Measurements from ENCODE around the gene SMARCA5.
"Not testable (repeated sequence)": the region's sequence is repeated elsewhere in the genome, so short reads cannot be mapped to it uniquely, and the experiment has no call there.

The SMARCA5 gene, protein sequence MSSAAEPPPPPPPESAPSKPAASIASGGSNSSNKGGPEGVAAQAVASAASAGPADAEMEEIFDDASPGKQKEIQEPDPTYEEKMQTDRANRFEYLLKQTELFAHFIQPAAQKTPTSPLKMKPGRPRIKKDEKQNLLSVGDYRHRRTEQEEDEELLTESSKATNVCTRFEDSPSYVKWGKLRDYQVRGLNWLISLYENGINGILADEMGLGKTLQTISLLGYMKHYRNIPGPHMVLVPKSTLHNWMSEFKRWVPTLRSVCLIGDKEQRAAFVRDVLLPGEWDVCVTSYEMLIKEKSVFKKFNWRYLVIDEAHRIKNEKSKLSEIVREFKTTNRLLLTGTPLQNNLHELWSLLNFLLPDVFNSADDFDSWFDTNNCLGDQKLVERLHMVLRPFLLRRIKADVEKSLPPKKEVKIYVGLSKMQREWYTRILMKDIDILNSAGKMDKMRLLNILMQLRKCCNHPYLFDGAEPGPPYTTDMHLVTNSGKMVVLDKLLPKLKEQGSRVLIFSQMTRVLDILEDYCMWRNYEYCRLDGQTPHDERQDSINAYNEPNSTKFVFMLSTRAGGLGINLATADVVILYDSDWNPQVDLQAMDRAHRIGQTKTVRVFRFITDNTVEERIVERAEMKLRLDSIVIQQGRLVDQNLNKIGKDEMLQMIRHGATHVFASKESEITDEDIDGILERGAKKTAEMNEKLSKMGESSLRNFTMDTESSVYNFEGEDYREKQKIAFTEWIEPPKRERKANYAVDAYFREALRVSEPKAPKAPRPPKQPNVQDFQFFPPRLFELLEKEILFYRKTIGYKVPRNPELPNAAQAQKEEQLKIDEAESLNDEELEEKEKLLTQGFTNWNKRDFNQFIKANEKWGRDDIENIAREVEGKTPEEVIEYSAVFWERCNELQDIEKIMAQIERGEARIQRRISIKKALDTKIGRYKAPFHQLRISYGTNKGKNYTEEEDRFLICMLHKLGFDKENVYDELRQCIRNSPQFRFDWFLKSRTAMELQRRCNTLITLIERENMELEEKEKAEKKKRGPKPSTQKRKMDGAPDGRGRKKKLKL

DNA sequence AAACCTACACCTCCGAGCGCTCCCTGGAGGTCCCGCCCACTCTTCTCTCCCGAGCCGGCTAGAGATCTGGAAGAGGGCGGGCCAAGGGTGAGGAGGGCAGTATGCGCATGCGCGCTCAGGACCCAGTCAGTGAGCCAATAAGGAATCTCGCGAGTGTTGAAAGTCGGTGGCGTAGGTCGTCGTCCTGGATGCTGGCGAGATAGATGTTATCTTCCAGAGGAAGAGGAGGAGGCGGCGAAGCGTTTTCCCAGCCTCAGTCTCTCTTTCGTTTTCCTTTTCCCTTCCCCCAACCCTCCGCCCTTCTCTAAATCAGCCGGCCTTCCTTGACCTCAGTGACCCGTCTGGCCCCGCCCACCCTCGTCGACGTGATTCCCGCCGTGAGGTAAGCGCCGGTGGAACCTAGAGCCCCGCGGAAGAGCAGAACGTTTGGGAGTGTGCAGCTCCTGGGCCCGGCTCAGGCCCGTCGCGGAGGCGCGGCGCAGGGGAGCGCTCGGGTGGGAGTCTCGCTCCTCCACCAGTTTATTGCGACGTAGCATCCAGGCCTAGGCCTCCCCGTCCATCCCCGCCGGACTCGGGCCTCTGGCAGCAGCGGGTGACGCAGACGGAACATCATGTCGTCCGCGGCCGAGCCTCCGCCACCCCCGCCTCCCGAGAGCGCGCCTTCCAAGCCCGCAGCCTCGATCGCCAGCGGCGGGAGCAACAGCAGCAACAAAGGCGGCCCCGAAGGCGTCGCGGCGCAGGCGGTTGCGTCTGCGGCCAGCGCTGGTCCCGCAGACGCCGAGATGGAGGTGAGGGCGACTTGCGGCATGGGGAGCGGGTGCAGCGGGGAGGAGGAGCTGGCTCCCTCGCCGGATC lies at the start of gene SMARCA5:
SMARCA5 (plus strand) TSS at position 389 of the 855 bp plus-strand sequence; CDS start at position 612, 223 bp downstream.
- peak; percentile 93 for DNase-seq

DNA sequence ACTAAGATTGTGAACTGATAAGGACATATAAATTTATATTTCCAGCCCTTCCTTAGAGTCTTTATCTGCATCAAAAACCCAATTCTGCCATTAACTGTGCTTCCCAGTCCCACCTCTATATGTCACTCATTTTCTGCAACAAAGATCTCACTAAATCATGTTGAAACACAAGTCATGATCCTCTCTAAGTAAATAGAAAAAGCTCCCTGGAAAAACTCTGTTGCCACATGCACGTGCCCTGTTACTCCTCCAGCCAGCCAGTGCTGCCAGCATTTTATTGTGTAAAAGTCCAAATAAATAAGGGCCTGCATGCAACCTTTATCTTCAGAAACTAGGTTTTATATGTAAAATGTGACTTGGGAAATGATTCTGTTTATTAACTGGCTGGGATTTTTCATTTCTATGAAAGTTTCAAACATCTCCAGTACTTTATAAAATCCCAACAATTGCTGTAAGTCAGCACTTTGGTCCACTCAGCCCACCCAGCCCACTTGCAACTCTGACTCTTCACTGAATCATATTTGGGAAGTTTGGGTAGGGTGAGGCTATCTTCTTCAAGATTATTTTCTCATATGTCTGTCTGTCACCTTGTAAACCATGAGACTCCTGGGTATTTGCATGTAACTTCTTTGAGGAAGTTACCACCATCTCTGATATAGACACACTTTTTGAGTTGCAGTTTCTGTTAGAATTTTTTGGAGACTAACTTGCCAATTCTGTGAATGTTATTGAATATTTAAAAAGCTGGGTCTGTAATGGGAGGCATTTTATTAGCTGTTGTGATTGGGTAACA lies 40.0 kb upstream of the SMARCA5 start:
- no peak for DNase-seq

DNA sequence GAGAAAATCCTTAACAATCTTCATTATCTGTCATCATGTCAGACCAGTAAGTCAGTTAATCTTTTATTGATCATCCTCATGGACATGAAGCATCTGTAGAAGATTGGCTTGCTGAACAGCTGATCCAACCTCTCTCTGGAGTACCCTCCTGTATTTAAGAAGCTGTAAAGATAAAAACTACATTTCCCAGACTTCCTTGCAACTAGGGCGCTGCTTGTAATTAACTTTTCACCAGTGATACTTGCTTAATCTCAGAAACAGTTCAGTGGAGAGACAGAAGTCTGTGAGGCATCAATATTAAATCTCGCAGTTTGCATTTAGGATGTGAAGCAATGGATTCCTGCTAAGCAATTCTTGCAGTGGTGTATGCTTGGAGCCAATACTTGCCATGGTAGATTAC lies 36.0 kb upstream of the SMARCA5 start:
- no peak for DNase-seq

DNA sequence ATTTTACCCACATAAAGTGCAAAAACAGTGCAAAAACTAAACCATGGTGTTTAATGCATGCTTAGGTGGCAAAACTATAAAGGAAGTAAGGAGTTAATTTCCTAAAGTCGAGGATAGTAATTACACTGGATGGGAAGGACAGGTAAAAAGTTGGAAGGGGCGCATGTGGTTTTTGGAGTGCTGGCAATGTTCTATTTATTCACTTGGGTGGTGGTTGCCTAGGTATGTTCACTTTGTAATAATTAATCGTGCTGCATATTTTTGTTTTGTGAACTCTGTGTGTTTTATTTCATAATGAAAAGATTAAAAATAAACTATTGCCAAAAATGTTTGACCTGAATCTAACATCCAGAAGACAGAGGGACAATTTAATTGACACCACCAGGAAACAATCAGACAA lies 32.1 kb upstream of the SMARCA5 start:
- no peak for DNase-seq

DNA sequence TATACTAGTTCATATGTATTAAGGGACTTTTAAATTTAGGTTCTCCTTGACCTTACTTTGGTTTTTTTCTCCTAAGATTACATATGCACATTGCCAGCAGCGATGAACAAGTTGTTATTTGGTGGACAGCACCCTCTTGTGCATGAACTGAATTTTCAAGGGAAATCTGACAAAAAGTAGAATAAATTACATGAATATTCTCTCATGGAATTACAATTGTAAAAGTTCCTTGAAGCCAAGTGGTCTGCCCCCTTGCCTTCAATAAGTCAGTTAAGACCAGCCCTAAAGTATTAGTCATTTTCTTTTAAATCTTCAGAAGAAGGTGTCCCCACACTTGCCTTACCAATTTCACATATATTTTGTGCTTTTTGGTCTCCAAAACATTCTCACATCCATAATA lies 30.7 kb upstream of the SMARCA5 start:
- DNase-seq: no peak

DNA sequence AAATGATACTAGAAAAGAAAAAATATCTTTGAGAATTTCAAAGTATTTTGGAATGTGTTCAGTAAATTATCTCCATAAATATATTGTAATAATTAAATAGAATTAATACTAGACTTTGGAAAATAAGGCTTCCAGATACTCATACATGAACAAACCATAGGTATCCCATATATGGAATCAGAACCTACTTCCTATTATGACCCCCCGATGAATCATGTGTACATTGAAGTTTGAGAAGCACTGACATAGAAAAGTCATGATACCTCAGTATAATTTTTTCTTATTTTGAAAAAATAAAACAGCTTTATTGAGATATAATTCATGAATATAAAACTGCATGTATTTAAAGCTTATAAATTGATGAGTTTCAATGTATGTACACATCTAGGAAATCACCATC lies 27.2 kb upstream of the SMARCA5 start:
- no peak for DNase-seq

DNA sequence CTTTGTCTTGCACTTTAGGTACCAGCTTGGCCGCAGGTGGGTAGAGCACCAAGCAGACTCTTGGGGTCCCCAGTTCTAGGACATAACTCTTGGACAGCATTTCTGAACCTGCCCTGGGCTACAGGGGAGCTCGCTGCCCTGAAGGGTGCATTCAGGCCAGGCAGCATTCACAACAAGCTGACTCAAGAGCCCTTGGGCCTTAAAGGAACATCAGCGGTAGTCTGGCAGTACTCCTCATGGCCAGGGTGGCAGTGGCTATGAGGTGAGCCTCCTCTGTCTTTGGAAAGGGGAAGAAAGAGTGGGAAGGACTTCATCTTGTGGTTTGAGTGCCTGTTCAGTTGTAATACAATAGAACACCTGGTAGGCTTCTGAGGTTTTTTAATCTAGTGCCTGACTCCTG lies 24.8 kb upstream of the SMARCA5 start:
- DNase-seq: no peak

DNA sequence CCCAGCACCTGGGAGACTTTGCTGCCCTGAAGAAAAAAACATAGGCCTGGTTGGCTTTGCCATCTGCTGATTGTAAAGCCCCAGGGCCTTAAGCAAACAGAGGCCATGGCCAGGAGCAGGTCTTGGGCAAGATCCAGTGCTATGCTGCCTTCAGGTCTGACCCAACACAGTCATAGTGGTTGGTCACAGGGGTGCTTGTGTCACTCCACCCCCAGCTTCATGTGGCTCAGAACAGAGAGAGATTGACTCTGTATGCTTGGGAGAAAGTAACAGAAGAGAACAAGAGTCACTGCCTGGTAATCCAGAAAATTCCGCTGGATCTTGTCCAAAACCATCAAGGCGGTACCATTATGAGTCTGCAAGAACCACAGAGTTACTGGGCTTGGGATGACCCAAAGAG lies 24.4 kb upstream of the SMARCA5 start:
- no peak for DNase-seq

DNA sequence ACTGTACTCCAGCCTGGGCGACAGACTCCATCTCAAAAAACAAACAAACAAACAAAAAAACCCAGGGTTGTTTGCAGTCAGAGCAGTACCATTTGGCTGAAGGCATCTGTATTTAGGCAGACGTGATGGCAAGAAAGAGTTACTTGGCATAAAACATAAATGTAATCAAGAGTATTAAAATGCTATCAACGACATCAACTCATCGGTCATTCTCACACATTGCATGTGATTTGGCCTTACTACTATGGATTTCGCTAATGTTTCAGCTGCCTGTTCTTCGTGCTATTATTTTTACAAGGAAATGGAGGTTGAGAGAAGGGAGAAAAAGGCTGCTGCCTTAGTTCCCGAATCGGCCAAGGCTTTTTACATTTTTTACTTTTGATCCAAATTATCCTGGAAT lies 15.5 kb upstream of the SMARCA5 start:
- DNase-seq: no peak

DNA sequence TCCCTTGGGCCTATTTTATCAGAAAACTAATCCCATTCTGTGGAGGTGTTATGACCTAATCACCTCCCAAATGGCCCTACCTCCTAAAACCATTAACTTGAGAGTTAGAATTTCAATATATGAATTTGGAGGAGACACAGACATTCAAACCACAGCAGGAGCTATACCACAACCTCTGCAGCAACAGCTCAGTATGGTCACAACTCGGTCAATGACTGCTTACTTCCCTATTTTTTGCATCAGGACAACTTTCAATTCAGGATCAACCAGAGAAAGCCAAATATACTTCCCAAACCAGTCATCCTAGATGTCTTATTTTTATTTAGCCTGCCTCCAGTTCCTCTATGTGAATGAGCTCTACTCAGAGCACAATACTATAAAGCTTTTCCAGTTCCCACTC lies 11.3 kb upstream of the SMARCA5 start:
- DNase-seq: no peak

DNA sequence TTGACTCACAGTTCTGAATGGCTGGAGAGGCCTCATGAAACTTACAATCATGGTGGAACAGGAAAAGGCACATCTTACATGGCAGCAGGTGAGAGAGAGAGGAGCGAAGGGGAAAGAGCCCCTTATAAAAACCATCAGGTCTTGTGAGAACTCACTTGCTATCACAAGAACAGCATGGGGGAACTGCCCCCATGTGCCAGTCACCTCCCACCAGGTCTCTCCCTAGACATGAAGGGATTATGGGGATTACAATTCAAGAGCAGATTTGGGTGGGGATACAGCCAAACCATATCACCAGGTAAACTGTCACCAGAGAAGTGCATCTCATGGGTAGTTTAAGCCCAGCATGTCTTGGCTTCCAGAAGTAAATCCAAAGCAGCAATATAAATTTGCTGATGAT lies 7.5 kb upstream of the SMARCA5 start:
- DNase-seq: no peak

DNA sequence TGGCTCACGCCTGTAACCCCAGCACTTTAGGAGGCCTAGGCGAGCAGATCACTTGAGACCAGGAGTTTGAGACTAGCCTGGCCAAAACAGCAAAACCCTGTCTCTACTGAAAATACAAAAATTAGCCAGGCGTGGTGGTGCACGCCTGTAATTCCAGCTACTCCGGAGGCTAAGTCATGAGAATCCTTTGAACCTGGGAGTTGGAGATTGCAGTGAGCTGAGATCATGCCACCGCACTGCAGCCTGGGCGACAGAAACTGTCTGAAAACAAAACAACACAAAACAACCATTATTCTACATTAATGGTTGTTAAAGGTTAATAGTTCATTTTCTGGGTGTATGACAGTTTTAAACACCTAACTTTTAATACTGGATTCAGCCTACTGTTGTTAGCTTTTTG lies 1.6 kb upstream of the SMARCA5 start:
- no peak for DNase-seq

DNA sequence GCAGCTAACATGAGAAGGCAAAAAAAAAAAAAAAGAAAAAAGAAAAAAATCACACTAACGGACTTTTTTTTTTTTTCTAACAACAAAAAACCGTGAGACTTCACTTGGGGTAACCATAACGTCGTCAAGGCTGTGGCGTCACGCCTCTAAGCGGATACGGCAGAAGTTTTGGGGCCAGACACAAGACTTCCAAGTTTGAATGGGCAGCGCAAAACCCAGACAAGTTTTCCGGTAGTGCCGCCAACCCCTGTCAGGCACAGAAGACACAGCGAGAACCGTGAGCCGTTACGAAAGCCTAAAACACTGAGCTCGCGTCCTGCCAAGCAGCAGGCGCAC lies 556 bp upstream of the SMARCA5 start:
- DNase-seq: no peak

DNA sequence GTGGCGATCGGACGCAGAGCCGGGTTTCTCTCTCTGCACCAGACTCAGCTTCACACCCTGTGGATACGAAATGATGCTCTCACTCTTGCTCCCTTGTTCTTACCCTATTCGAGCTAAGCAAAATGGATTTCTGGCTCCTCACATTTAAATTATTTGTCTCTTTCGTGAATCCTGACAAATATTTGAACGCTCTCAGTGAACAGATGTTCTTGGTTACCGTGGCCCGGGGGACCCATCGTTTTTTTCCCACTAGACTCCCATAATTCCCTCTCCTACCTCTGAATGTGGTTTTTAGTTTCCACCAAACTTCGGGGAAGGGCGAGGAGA lies 630 bp downstream of the SMARCA5 start:
- DNase-seq: no peak

DNA sequence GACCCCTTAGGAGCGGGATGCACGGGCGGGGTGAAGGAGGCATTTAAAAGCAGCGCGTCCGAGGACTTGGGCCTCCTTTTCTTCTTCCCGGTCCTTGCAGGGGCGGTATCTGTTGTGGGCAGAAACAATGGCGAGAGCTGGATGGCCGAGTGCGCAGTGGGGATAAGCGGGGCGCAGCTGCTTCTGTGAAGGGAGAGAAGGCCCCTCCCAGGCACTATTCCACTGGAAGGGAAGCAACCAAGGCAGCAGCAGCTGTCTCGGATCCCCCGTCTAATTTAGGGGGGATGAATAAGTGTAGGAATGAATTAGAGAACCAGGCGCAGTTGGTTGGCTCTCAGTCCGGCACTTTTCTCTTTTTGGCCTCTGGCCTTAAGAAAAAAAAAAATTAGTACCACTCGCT lies 995 bp downstream of the SMARCA5 start:
- peak; percentile 34 for DNase-seq

DNA sequence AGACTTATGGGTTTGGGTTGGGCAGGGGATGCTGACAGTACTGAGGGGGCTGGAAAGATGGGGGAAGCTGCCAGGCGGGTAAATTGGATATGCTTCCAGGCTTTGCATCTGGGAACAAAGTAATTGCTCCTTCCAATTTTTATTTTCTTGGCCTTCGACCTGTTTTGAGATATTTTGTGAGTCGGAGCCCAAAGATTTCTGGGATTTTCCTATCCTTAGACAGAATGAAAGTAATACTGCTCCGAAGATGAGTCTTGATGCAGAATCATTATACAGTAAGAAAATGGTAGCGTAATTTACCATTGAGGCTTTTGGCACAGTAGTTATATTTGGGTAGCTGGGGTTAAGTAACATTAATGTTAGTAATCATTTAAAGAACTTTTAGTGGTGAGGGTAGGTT lies 1.4 kb downstream of the SMARCA5 start:
- no peak for DNase-seq

DNA sequence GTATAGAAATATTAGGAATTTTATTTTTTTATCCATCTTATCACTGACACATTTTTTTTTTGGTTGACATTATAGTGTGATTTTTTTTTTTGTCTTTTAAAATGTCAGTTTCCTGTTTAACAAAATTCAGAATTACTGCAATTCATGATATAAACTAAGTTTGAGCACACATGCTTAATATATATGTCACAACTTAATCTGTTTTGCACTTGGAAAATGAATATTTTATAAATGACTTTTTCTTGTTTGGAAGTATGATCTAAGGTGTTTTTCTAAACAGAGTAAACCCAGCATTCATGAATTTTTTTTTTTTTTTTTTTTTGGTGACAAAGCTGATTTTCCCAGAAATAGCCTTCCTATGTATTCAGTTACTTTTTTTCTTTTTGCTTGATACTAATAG lies 2.4 kb downstream of the SMARCA5 start:
- DNase-seq: no peak

DNA sequence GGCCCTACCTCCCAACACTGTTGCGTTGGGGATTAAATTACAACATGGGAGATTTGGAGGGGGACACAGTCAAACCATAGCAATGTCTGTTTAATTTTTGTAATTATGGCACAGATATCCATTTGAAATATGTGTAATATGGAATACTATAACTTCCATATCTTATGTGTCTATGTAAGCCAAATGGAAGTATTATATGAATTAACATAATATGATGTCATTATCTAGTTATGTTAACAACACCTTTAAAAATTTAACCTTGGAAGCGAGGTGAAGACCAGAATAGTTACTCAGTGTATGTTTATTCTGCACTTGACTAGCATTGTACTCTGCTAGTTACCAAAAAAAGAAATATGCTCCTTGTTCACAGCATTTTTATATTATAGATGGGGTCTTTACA lies 4.3 kb downstream of the SMARCA5 start:
- no peak for DNase-seq

DNA sequence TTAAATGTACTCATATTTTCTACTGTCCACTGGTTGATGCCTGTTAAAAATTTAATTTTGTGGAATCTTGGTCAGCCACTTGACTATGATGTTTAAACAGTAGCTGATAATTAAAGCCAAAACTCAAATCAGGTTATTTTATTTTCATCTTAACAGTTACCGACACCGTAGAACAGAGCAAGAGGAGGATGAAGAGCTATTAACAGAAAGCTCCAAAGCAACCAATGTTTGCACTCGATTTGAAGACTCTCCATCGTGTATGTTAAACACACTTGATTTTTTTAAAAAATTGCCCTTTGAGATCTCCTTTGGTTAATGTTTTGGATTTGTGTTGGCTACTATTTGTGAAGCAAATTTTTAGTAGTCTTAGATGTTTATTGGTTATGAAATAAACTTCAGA lies 10.7 kb downstream of the SMARCA5 start:
- no peak for DNase-seq

DNA sequence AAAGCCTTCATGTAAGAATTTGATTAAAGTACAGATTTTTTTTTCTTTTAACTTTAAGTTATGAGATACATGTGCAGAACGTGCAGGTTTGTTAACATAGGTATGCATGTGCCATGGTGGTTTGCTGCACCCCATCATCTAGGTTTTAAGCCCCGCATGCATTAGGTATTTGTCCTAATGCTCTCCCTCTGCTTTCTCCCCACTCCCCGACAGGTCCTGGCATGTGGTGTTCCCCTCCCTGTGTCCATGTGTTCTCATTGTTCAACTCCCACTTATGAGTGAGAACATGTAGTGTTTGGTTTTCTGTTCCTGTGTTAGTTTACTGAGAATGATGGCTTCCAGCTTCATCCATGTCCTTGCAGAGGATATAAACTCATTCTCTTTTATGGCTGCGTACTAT lies 14.5 kb downstream of the SMARCA5 start:
- DNase-seq: not testable (repeated sequence)

DNA sequence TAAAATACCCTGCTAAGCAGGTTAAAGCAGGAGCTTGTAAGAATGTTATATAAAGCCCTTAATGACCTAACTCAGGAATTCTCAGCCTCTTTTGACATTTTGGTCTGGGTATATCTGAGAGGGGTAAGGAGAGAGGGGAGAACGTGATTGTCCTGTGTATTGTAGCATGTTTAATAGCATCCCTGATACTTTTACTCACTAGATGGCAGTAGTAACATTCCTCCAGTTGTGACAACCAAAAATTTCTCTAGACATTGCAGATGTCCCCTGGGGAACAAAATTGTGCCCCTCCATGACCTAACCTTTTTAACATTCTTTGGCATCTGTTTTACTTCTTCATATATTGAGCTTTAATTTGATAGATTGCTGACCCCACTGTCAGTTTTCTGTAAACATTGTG lies 17.9 kb downstream of the SMARCA5 start:
- DNase-seq: no peak

DNA sequence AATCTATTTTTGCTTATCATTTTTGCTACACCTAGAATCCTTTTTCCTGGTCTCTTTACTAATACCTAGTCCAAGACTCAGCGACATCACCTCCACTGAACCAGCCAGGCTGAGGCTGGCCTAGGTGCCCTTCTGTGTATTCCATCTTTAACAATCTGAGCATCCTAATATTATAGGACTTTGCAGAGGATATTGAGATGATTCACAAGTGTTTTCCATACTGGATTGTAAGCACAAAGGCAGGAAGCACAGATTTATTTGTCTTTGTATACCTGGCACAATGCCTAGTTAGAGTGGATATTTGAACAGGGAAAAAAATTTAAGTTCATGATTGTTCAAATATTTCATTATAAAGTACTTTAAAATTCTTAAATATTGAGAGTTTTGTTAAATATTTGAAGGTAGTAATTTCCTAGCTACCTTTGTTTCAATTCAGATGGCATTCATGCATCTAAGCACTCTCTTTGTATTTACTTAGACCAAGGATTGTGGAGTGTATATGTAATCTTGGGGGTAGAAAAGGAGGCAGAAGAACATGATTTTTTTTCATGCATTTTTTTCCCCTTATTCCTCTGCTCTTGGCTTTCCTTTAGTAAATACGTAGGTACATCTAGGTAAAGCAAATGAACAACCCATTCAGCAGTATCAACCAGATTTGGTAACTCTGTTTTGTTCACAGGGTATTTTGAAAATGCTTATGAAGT lies 18.4 kb downstream of the SMARCA5 start:
- DNase-seq: no peak

Data from activated CD4-positive, CD25-positive, alpha-beta regulatory T cell treated with anti-CD3 and anti-CD28 coated beads, Interleukin-2, amount 50 U/mL, for 72 hours (primary cell).